Mucosa of gallbladder (tissue), 1 donor: Measurements from ENCODE around the gene TJP1. TPM values are rescaled to one million over a fixed set of nuclear protein-coding genes. Genes with fewer than 3 reads are reported as not detected.
"Not testable (repeated sequence)": the region's sequence is repeated elsewhere in the genome, so short reads cannot be mapped to it uniquely, and the experiment has no call there.

Experiments used
- DNase-seq: peaks from one replicate; pipeline ENCODE4 v3.0.0-alpha.2; 2020; ENCODE audit warnings: low spot score
- total RNA-seq: library from RNA; stranded (reverse); gene quantifications from one replicate; pipeline ENCODE4 v1.2.1, GENCODE V29; 2021
- donor health status: DM: no; HTN: no; CAD: no.

The TJP1 gene
- total RNA-seq, 1 donor from 2014 or later = 105 TPM

DNA sequence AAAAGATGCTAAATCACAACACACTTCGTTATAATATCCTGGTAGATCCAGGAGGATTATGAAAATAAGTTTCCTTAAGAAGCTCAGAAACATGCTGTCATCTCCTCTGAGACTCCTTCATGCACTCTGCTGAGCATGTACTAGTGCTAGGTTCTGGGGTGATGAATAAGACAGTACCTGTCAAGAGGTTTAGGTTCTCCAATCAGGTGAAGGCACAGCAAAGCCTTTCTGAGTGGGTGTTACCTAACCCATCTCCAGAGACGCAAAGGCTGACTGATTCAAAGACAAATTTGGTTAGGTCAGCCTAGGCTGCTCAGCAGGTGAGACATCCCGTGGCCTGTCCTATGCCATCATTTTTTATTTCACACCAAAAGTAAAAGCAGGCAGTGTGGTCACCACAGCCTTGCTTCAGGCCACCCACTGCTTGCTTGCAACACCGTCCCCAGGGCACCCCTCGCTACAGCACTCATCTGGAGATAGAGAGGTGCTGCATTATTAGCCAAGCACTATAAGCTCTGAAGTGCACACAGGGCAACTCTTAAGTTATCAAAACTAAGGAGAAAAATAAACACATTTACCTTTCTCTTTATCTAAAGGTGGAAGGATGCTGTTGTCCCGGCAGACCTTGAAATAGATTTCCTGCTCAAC lies 117.2 kb downstream of the TJP1 start:
- DNase-seq = no peak

- DNase-seq = no peak
These were observed 121.1 kb downstream of the TJP1 start for GRCh38 chr15:29701151-29701550.

- DNase-seq = no peak
These were observed 122.0 kb downstream of the TJP1 start for GRCh38 chr15:29700296-29700695.

- DNase-seq = no peak
These were observed 122.5 kb downstream of the TJP1 start for GRCh38 chr15:29699791-29700190.

- no peak for DNase-seq
These were observed 124.1 kb downstream of the TJP1 start for GRCh38 chr15:29698030-29698701.

DNA sequence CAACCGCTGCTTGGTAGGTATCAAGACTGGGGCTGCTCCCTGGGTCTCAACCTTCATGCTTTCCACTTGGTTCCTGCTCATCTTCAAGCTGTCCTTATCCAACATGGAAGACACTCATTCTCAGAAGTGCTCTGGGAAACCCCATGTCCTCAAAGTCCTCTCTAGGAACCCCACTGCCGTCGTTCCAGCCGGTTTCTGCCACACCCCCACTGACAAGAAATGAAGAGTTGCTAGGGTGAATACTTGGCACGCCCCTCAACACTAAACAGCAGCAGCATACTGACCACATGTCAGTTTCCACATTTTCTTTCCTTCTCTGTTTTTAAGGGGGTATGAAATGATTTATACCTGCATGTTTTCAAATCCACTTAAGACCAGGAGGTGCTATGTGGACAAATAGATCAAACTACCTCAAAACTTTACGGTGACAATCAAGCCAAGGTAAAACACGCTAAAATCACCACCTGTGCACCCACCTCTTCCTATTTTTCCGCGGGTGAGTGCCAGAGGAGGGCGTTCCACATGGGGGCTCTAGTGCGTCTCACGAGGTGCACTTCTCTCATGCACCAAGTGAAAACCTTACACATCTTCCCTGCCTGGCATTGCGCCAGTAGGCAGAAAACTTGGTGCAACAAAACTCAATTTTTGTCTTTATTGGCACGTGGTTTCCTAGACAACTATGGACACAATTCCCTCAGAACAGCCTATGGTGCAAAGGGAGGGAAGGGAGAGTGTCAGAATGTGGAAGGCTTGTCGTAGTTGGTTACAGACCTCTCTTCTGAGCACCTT lies 125.1 kb downstream of the TJP1 start:
- DNase-seq = no peak

DNA sequence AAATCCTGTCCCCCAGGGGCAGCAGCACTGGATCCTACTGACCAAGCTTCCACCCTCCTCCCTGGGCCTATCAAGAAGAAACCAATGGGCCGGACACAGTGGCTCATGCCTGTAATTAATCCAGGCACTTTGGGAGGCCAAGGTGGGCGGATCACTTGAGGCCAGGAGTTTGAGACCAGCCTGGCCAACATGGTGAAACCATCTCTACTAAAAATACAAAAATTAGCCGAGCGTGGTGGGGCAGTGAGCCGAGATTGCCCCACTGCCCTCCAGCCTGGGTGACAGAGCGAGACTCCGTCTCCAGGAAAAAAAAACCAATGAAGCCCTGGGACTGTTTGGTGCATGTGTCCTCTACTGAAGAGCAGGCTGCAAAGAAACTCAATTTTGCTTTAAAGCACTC lies 125.8 kb downstream of the TJP1 start:
- not testable (repeated sequence) for DNase-seq

DNA sequence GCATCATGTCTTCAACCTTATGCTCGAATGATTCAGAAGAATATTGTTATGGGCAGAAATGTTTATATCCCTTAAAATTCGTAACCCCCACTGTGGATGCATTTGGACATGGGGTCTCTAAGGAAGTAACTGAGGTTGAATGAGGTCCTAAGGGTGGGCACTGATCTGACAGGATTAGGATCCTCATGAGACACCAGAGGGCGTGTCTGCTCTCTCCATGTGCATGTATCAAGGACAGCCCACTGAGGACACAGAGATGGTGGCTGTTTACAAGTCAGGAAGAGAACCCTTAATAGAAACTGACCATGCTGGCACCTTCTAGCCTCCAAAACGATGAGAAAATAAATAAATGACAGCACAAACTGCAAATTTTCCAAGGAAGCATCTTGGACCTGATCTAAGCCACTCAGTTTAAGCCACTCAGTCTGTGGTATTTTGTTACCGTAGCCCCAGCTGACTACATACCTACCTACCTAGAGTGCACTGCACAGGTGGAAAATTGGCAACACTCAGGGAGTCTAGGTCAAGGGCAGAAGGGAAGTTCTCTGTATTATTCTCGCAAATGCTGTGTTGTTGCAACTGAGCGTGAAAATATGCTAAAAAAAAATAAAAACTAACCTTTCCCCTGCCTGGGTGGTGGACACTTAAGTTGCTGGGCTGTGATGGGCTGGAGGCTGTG lies 126.6 kb downstream of the TJP1 start:
- DNase-seq = no peak

- no peak for DNase-seq
These were observed 129.0 kb downstream of the TJP1 start for GRCh38 chr15:29693225-29693624.

DNA sequence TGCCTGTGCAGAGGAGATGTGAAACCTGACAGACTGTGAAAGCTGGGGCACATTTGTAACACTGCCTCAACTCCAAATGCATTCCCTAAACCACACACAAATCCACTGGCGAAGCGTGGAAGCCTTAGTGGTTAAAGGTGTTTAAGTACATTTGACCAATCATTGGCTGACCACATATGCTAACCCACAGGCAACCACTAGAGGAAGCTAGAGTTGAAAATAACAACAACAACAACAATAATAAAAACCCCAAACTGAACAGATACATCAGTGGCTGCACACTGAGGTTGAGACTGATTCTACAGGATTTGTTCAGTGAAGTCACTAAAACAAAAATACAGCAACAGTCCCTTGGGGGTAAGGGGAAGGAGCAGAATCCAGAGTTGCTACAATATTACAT lies 129.7 kb downstream of the TJP1 start:
- no peak for DNase-seq

GRCh38 chr15:29690765-29691475 lies 131.3 kb downstream of the TJP1 start:
- DNase-seq = no peak

DNA sequence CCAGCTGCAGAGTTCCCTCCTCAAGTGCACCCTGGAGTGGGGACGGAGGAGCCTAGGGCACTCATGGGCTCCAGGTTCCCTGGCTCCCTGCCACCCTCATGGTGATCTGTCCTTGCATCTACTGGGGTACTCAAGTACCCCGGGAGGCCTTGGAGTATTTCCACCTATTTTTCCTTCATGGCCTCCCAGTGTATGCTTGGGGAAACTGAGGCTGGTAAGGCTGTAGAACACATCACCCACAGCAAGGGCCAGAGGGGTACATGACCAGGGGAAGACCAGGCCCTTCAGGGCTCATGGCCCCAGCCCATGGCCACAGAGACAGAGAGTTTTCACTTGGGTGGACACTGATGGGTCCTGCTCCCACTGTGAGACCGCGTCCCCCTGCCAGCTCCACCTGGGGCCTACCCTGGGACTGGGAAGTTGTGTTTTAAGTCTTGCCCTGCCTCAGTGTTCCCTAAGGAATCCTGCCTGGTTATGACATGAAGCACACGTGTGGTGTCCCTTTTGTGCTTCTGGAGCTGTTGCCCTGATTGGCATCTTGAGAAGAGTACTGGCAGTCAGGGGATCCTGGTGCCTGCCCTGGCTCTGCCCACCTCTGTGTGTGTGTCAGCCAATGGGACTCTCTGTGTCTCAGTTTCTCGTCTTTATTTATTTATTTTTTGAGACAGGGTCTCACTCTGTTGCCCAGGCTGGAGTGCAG lies 132.8 kb downstream of the TJP1 start:
- no peak for DNase-seq

GRCh38 chr15:29688506-29689286 lies 133.6 kb downstream of the TJP1 start:
- no peak for DNase-seq

- peak; percentile 52 for DNase-seq
These were observed 134.2 kb downstream of the TJP1 start for GRCh38 chr15:29687939-29688505.

GRCh38 chr15:29687204-29687815 lies 135.0 kb downstream of the TJP1 start:
- peak; percentile 52 for DNase-seq

- DNase-seq = no peak
These were observed 135.6 kb downstream of the TJP1 start for GRCh38 chr15:29686445-29687203.

DNA sequence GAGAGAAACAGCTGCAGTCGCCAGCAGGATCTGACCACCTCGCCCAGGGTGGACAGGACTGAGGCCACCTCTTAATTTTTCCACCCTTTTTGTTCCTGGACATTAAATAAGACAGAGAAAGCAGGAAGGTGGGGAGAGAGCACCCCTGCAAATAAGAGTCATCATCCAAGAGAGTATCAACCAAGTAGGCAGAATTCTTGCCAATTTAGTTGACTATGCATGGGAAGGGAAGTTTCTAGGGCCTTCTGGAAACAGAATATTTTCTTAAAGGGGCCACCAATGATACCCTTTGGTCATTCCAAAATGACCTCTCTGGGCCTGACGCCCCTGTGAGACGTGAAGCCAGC lies 136.2 kb downstream of the TJP1 start:
- no peak for DNase-seq

DNA sequence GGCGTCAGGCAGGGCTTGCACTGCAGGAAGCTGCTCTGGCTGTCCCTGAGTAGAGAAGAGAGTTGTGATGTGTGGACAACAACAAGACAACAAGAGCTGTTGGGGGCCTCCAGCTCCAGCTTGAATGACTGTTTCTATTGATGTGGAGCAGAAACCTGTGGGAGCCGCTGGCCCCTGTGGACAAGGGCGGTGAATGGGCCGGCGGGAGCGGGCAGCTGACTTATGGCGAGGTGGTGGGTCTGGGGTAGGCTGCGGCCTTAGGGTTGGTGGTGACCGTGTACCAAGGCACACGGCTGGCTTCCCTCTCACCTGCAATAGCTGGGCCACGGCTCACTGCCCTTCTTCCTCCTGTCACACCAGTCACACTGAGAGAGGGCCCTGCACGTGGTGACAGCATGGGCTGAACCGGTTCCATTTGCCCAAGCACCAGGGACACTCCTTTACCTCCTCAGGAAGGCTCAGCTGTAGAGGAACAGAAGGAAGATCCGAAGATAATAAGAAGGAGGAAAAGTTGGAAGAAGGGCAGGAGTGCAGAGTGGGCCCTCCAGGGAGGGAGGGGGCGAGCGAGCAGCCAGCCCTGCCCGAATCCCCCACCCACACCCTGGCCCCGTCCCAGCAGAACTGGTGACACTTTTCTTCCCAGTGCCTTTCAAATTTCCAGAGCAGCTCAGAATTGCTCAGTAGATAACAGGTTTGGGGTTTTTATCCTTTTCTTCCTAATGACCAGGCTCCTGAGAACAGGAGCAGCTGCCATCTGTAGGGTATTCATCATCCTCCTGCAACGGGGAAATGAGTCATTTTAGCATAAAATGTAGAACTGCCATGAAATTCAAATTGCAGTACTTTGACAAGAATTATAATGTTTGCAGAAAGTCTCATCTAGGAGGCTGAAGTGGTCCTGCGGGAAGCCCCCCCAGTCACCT lies 136.9 kb downstream of the TJP1 start:
- DNase-seq = no peak
